Skeletal muscle satellite cell (primary cell): Measurements from ENCODE around the gene SRSF6. TPM values are rescaled to one million over a fixed set of nuclear protein-coding genes. Genes with fewer than 3 reads are reported as not detected.
"Not testable (repeated sequence)": the region's sequence is repeated elsewhere in the genome, so short reads cannot be mapped to it uniquely, and the experiment has no call there.

Experiments
- H3K27me3 ChIP-seq: 2 replicates; pipeline ENCODE4 v1.7.0; 2013; ENCODE audit warnings: low read length; ENCODE audit not compliant: control insufficient read depth, insufficient read depth
- H3K36me3 ChIP-seq: 2 replicates; pipeline ENCODE4 v1.7.0; 2013; ENCODE audit warnings: mild to moderate bottlenecking, control low read depth, low read length; ENCODE audit not compliant: insufficient read depth
- H3K4me1 ChIP-seq: 2 replicates; pipeline ENCODE4 v1.7.0; 2013; ENCODE audit warnings: low read length; ENCODE audit not compliant: control insufficient read depth, insufficient read depth
- H3K4me2 ChIP-seq: 2 replicates; pipeline ENCODE4 v1.7.0; 2013; ENCODE audit warnings: mild to moderate bottlenecking, low read length
- H3K4me3 ChIP-seq: 2 replicates; pipeline ENCODE4 v1.7.0; 2013; ENCODE audit warnings: low read length
- H3K9ac ChIP-seq: 2 replicates; pipeline ENCODE4 v1.7.0; 2013; ENCODE audit warnings: mild to moderate bottlenecking, low read depth, low read length, moderate library complexity
- H3K9me3 ChIP-seq: replicated peaks from 2 replicates; pipeline ENCODE4 v1.7.0; 2013; ENCODE audit warnings: mild to moderate bottlenecking, control low read depth, low read length
- small RNA-seq: library from RNA; depleted of rRNA; stranded (forward); fragments of <200 nt; gene quantifications from one replicate; pipeline ENCODE3, GENCODE V24; 2012

Gene SRSF6

GRCh38 chr20:43495388-43495787 is 37.7 kb downstream of the SRSF6 start:
- H3K4me1 ChIP-seq: no peaks in the 10 kb centered on the region
- no peak overlapping the region for H3K4me2 ChIP-seq
- no peaks in the 10 kb centered on the region for H3K9me3 ChIP-seq
- no peak overlapping the region for H3K4me3 ChIP-seq
- H3K27me3 ChIP-seq: peaks cover 7% of the 10 kb centered on the region
- H3K36me3 ChIP-seq: no peaks in the 10 kb centered on the region
- no peak overlapping the region for H3K9ac ChIP-seq

GRCh38 chr20:43502021-43502420 is 44.3 kb downstream of the SRSF6 start:
- H3K4me3 ChIP-seq, H3K36me3 ChIP-seq, H3K4me2 ChIP-seq, H3K4me1 ChIP-seq, H3K9me3 ChIP-seq, H3K9ac ChIP-seq: not testable (repeated sequence)
- peaks cover 24% of the 10 kb centered on the region for H3K27me3 ChIP-seq

GRCh38 chr20:43506238-43506637 is 48.5 kb downstream of the SRSF6 start:
- H3K36me3 ChIP-seq: no peaks in the 10 kb centered on the region
- peaks cover 39% of the 10 kb centered on the region for H3K27me3 ChIP-seq
- H3K4me2 ChIP-seq: no peak overlapping the region
- no peaks in the 10 kb centered on the region for H3K9me3 ChIP-seq
- H3K9ac ChIP-seq: no peak overlapping the region
- H3K4me3 ChIP-seq: no peak overlapping the region
- peaks cover 8% of the 10 kb centered on the region for H3K4me1 ChIP-seq

- Histone ChIP-seq H3K36me3 (no peaks in the 10 kb centered on the region), H3K9ac (peak within 1 kb of the TSS; percentile 59), H3K4me1 (peaks cover 8% of the 10 kb centered on the region), H3K4me2 (peak within 1 kb of the TSS; percentile 85), H3K9me3 (no peaks in the 10 kb centered on the region), H3K27me3 (peaks cover 39% of the 10 kb centered on the region), H3K4me3 (peak within 1 kb of the TSS; percentile 78)
These were observed 49.7 kb downstream of the SRSF6 start, which contains the start of gene L3MBTL1 for GRCh38 chr20:43507150-43508080. TSS of gene L3MBTL1 (plus strand) at chr20:43507697. CDS start at chr20:43513504, 5,807 bp downstream.

GRCh38 chr20:43508106-43508505 is 50.4 kb downstream of the SRSF6 start:
- no peaks in the 10 kb centered on the region for H3K36me3 ChIP-seq
- peaks cover 8% of the 10 kb centered on the region for H3K4me1 ChIP-seq
- peaks cover 39% of the 10 kb centered on the region for H3K27me3 ChIP-seq
- H3K9ac ChIP-seq: peak overlapping the region; percentile 59
- peak overlapping the region; percentile 78 for H3K4me3 ChIP-seq
- H3K9me3 ChIP-seq: no peaks in the 10 kb centered on the region
- H3K4me2 ChIP-seq: peak overlapping the region; percentile 85

GRCh38 chr20:43508604-43509040 is 50.9 kb downstream of the SRSF6 start:
- Histone ChIP-seq H3K4me1 (peaks cover 8% of the 10 kb centered on the region), H3K9ac (no peak overlapping the region), H3K4me3 (peak overlapping the region; percentile 78), H3K9me3 (no peaks in the 10 kb centered on the region), H3K27me3 (peaks cover 39% of the 10 kb centered on the region), H3K36me3 (no peaks in the 10 kb centered on the region), H3K4me2 (peak overlapping the region; percentile 85)

GRCh38 chr20:43511879-43512278 is 54.2 kb downstream of the SRSF6 start:
- H3K36me3 ChIP-seq: no peaks in the 10 kb centered on the region
- H3K4me1 ChIP-seq: peaks cover 8% of the 10 kb centered on the region
- peaks cover 16% of the 10 kb centered on the region for H3K27me3 ChIP-seq
- H3K9ac ChIP-seq: no peak overlapping the region
- no peak overlapping the region for H3K4me2 ChIP-seq
- no peaks in the 10 kb centered on the region for H3K9me3 ChIP-seq
- no peak overlapping the region for H3K4me3 ChIP-seq

- H3K9me3 ChIP-seq: no peaks in the 10 kb centered on the region
- no peaks in the 10 kb centered on the region for H3K4me1 ChIP-seq
- peak overlapping the region; percentile 64 for H3K9ac ChIP-seq
- peaks cover 5% of the 10 kb centered on the region for H3K27me3 ChIP-seq
- peak overlapping the region; percentile 79 for H3K4me2 ChIP-seq
- H3K4me3 ChIP-seq: peak overlapping the region; percentile 65
- H3K36me3 ChIP-seq: no peaks in the 10 kb centered on the region
These were observed 55.8 kb downstream of the SRSF6 start for GRCh38 chr20:43513372-43513930.

Small RNA genes lying within 50 kb of the gene (small RNA-seq; reads per million reads assigned to genes)
- not detected for gene RF00019
- 4.6 reads per million, percentile 84 among the genes with 10 or more reads in this experiment for gene RNU6-1251P
